ENCODE data around the gene ZBTB7C.

The ZBTB7C gene

DNA sequence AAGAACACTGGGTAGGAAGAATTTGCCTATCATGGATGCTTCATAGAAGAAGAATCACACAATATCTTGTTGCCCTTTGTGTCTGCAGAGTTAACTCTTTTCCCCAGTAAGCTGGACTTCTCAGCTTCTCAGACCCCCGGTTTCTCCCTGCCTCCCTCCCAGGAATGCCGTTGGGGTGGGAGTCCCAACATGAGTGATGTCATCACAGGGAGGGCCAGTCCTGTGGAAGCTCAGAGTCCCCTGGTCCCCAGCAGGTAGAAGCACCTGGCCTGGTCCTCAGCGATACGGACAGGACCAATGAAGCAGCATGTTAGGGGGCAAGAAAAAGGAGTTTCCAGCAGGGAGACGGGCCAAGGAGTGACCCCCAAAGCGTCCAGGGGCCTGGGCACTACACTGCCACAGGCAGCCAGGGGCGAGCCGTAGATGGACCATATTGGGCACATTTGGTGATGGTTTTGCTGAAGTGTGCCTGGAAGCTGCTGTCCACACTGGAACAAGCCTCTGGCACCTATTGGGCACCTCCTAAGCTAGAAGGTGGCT is 242.8 kb downstream of the ZBTB7C start:
- H3K4me3 ChIP-seq (replicated peaks; ENCODE audit: low read depth, low read length), result no peak overlapping the region
- TF ChIP-seq, protein P1, sequence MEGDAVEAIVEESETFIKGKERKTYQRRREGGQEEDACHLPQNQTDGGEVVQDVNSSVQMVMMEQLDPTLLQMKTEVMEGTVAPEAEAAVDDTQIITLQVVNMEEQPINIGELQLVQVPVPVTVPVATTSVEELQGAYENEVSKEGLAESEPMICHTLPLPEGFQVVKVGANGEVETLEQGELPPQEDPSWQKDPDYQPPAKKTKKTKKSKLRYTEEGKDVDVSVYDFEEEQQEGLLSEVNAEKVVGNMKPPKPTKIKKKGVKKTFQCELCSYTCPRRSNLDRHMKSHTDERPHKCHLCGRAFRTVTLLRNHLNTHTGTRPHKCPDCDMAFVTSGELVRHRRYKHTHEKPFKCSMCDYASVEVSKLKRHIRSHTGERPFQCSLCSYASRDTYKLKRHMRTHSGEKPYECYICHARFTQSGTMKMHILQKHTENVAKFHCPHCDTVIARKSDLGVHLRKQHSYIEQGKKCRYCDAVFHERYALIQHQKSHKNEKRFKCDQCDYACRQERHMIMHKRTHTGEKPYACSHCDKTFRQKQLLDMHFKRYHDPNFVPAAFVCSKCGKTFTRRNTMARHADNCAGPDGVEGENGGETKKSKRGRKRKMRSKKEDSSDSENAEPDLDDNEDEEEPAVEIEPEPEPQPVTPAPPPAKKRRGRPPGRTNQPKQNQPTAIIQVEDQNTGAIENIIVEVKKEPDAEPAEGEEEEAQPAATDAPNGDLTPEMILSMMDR (IDR thresholded peaks at IDR 0.05; ENCODE audit: low read length, missing control alignments), result no peak
- DNase-seq (ENCODE audit: low read depth), result no peak

DNA sequence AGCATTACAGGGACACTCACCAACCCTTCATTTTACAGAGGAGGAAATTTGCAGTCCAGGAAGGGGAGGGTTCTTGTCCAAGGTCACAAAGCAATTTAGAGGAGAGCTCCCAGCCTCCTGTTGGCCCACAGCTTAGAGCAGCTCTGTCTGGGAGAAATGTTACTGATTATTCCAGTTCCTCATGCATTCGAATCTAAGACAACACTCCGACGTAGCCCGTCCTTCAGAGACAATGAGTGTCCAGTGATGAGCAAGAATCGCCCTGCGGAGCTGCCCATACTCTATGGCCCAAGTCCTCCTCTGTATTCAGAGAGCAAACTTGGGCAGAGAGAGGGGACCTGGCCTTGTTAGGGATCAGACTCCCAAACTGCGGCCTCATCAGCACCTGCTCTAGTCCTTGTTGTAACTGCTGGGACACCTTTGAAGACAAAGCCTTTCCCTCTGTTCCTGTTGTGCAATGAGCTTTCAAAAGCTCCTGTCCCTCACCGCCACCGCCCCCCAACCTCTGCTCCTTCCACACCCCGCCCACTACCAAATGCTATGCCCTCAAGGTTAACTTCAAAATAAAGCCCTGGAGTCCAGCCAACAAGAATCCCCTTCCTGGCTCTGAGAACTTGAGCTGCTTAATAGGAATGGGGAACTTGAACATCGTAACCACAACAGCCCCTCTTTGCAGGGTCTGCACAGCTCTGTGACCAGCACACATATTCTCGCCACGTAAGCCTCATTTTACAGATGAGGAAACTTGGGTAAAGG is 243.9 kb downstream of the ZBTB7C start:
- DNase-seq (ENCODE audit: low read depth), result no peak
- TF ChIP-seq, protein P1 (IDR thresholded peaks at IDR 0.05; ENCODE audit: low read length, missing control alignments), result no peak
- no peak overlapping the region for H3K4me3 ChIP-seq (replicated peaks; ENCODE audit: low read depth, low read length)

DNA sequence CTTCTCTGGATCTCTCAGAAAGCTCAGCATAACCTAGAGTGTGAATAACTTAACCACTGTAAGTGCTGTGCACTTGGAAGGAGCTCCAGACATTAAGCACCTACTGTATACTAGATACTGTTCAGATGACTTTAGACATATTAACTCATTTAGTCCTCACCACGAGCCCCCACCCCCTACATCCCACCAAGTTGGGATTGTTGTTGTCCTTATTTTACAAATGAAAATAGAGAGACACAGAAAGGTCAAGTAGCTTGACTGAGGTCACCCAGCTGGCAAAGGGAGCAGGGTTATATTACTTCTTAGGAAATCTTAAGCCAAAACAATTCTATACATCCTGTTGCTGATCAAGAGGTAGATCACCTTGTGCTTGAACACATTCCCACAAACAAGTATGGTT is 244.5 kb downstream of the ZBTB7C start:
- TF ChIP-seq, protein P1 (IDR thresholded peaks at IDR 0.05; ENCODE audit: low read length, missing control alignments), result no peak
- H3K4me3 ChIP-seq (replicated peaks; ENCODE audit: low read depth, low read length), result no peak overlapping the region
- DNase-seq (ENCODE audit: low read depth), result no peak

DNA sequence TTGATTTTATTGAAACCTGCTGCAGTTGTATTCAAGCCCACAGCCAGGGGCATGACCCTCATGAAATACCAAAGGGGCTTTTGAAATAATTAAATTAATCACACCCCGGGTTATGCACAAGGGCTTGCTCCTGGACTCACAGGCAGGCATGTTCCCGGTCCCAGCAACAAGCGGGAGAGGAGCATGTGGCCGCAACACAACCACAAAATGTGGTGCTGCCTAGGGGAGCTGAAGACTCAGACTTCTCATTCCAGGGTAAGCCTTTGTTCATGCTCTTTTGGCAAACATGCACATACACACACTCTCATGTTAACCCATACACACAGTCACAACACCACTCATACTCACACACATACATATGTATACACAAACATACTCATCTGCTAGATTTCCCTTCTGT is 245.1 kb downstream of the ZBTB7C start:
- TF ChIP-seq, protein P1 (IDR thresholded peaks at IDR 0.05; ENCODE audit: low read length, missing control alignments), result no peak
- DNase-seq (ENCODE audit: low read depth), result no peak
- H3K4me3 ChIP-seq (replicated peaks; ENCODE audit: low read depth, low read length), result no peak overlapping the region

DNA sequence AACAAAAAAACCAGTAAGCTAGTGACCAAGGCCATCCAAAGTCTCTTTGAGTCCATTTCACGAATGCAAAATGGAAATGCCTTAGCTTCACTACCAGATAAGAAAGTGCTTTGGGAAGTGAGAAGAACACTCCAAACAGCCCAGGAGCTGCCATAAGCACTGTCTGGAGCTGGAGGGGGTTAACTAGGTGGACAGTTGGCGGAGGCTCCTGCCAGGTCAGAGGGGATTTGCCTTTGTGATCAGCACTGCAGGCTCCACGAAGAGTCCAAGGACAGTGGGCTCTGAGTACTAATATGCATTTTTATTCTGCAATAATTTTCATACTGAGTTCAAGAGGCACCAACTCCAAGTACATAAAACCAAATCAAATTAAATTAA is 245.5 kb downstream of the ZBTB7C start:
- H3K4me3 ChIP-seq (replicated peaks; ENCODE audit: low read depth, low read length), result no peak overlapping the region
- TF ChIP-seq, protein P1 (IDR thresholded peaks at IDR 0.05; ENCODE audit: low read length, missing control alignments), result no peak
- DNase-seq (ENCODE audit: low read depth), result no peak

DNA sequence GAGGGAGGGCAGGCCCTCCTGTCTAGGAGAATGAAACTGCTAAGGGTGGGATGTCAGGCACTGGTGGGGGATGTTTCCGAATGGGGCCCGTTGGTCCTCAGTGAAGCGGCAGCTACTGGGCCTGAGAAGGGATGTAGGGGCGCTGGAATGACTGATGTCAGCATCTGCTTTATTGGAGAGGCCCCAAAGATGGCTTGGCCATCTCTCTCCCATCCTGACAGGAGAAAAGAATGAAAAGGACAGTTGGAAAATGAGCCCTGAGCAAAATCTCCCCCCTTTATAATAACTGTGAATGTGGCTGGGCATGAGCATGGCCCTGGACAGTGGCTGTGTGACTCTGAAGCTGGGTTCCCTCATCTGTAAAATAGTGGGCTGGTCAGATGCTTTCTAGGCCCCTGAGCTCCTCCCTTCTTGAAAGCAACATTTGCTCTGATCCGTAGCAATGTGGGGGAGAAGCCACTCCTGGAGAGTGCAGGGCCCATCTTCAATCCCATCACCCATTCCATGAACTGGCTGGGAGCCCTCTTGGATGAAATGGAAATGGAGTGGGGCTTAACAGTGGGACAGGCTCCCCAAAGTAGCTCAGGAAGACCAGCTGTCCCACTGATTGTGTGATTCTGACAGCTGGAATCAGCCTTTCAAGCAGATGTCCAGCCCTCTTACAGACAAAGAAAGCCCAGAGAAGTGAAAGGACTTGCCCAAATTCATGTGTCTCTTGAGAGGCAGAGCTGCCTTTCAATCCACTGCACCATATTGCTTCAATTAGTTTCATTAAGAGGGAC is 246.0 kb downstream of the ZBTB7C start:
- DNase-seq (ENCODE audit: low read depth), result no peak
- no peak overlapping the region for H3K4me3 ChIP-seq (replicated peaks; ENCODE audit: low read depth, low read length)
- TF ChIP-seq, protein P1 (IDR thresholded peaks at IDR 0.05; ENCODE audit: low read length, missing control alignments), result no peak

Measured in fibroblast of pulmonary artery (primary cell).